ENCODE results near the gene GCNA.

DNA sequence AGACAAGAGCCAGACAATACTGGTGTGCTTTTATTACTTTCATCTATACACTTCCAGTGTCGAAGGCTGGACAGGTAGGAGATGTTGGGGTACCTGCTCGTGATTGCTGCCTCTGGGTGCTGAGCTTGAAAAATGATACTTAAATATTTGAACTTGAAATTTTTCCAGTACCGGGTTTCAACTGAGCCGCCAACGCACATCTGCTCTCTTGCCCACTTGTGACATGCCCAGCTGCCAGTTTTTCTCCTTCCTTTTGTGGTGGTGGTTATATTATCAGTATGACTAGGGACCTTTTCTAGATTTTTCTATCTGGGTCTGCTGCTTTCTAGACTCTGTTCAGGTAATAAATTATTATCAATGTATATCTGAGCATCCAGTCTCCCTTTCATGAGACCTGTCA is 42.0 kb upstream of the GCNA start:
- TF ChIP-seq GATA3 (IDR thresholded peaks at IDR 0.05; ENCODE audit: low read depth, low read length) (no peak), GATA2 (IDR thresholded peaks at IDR 0.05; ENCODE audit: low read depth, low read length) (no peak)
